HG02973 (cell line): ENCODE data around the gene S1PR1.

Source experiments
- ATAC-seq: cut with Tn5 transposase; IDR thresholded peaks from one replicate; pipeline ENCODE4 v1.9.1; 2021; ENCODE audit warnings: moderate library complexity; ENCODE audit not compliant: unreplicated experiment

The S1PR1 gene

GRCh38 chr1:101278845-101279244 lies 42.0 kb downstream of the S1PR1 start:
- ATAC-seq: no peak

- ATAC-seq: no peak
These were observed 43.3 kb downstream of the S1PR1 start for GRCh38 chr1:101280049-101280592.

- ATAC-seq: no peak
These were observed 44.3 kb downstream of the S1PR1 start for GRCh38 chr1:101280942-101281654.

DNA sequence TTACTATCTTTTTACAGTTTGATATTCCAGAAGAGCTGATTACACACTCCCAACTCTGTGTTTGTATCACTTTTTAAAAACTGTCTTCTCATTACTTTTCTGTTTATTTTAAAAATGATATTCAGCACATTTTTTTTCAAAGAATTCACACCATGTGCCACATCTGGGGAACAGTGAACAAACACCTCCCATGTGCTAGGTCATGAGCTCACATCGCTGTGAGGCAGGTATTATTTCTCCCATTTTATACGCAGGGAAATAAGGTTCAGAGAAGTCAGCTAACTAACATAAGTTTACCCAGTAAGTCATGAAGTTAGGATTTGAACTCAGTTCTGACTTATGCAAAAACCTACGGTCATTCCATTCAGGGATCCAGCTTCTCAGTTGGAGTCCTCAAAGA lies 44.9 kb downstream of the S1PR1 start:
- no peak for ATAC-seq

DNA sequence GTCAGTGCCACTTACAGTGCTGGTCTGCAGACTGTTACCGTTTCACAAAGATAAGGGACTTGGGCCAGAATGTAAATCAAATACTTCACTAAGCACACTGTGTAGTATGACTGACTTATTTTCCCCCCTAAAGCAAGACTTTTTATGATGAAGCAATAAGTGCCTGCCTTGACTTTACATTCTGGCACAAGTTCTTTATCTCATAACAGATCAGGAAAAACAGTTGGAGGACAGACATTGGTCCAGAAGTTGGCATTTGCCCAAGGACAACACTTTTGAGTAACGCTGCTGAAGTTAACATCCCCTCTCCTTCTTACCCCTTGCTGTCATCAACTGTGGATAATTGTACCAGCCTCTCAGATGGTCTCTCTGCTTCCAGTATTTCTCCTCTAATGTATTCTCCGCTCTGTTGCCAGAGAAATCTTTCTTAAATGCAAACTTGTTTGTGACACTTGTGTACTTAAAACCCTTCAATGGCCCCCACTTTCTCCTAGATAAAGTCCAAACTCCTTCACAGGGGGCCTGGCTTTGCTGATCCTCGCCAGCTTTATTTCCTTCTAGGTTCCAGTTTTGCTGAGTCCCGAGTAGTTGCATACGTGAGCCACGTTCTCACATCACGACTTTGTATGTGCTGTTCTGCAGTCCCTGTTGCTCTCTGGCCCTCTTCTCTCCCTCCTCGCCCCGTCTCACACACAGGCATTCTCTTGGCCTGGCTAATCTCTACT lies 45.7 kb downstream of the S1PR1 start:
- no peak for ATAC-seq

GRCh38 chr1:101283443-101283842 lies 46.6 kb downstream of the S1PR1 start:
- no peak for ATAC-seq

DNA sequence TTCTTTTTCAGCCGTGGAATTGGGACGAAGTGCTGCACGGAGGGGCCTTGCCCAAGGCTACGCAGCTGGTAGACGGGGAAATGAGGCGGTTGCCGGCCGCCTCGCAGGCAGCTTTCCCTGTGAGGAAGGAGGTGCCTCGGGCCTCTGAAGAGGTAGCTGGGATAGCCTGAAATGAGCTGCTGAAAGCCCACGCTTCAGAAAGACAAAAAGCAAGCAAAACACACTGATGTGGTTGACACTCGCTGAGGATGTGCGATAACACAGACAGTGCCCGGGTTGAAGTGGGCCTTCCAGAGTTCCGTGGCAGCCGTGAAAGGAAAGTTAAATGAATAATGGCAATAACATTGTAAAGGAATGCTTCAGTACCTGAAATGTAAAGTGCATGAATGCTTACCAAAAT lies 47.2 kb downstream of the S1PR1 start:
- ATAC-seq: no peak

GRCh38 chr1:101284622-101285218 lies 47.9 kb downstream of the S1PR1 start:
- no peak for ATAC-seq

- ATAC-seq: no peak
These were observed 49.2 kb downstream of the S1PR1 start for GRCh38 chr1:101285922-101286570.

- ATAC-seq: peak; percentile 39
These were observed 51.7 kb downstream of the S1PR1 start for GRCh38 chr1:101288491-101288944.

GRCh38 chr1:101290119-101290921 lies 53.5 kb downstream of the S1PR1 start:
- ATAC-seq: no peak
